ENCODE measurements around the gene RTCA. TPM values are rescaled to one million over a fixed set of nuclear protein-coding genes. Genes with fewer than 3 reads are reported as not detected.

The RTCA gene
- total and polyA plus RNA-seq, 7 experiments from 2014 or later: 16.4 to 47.7 (median 35.2) TPM

- no peak overlapping the region for H3K4me3 Mint-ChIP-seq
- Histone ChIP-seq H3K9me3 (ENCODE audit: control insufficient read depth in 2 of 3, low read length in 3 of 3) (no peaks in the 10 kb centered on the region), H3K27ac (ENCODE audit: low read depth, low read length) (no peak overlapping the region), H3K27me3 (ENCODE audit: control insufficient read depth in 2 of 2, insufficient read depth in 2 of 2, low read length in 2 of 2) (no peaks in the 10 kb centered on the region), H3K4me1 (ENCODE audit: control insufficient read depth in 2 of 2, insufficient read depth in 2 of 2, low read length in 2 of 2) (no peaks in the 10 kb centered on the region), H3K36me3 (ENCODE audit: control insufficient read depth in 2 of 3, insufficient read depth in 3 of 3, low read length in 3 of 3) (peaks cover 22 to 64% (median 23%) of the 10 kb centered on the region in 3 experiments), H3K4me3 (ENCODE audit: low read length) (no peak overlapping the region)
- ATAC-seq (no peak), DNase-seq (no peak)
- peak overlapping the region in 7 of 9 donors; percentile 1 to 49 (median 12) for H3K27ac Mint-ChIP-seq
- ChIA-PET POLR2A (no interaction called here), CTCF (no interaction called here)
- H3K36me3 Mint-ChIP-seq: peaks cover 13 to 59% (median 34%) of the 10 kb centered on the region in 5 donors
- intact Hi-C loops (cut with micrococcal nuclease): loop anchor here (2.0 to 5.0 kb wide), 2 partner anchors 71 to 587 kb away; no protein-coding TSS in a partner anchor
- peaks cover 9 to 35% (median 29%) of the 10 kb centered on the region in 7 donors for H3K4me1 Mint-ChIP-seq
- no peaks in the 10 kb centered on the region for H3K27me3 Mint-ChIP-seq
- H3K9me3 Mint-ChIP-seq: no peaks in the 10 kb centered on the region
These were observed 14.1 kb downstream of the RTCA start for GRCh38 chr1:100279954-100280682.

- intact Hi-C loops (cut with micrococcal nuclease): no loop called here
- peaks cover 4 to 41% (median 25%) of the 10 kb centered on the region in 5 donors for H3K36me3 Mint-ChIP-seq
- CTCF ChIA-PET: no interaction called here
These were observed 18.6 kb downstream of the RTCA start for GRCh38 chr1:100284591-100284990.

GRCh38 chr1:100287162-100287561, 21.1 kb downstream of the RTCA start:
- no peaks in the 10 kb centered on the region for H3K27me3 ChIP-seq (ENCODE audit: control insufficient read depth in 2 of 2, insufficient read depth in 2 of 2, low read length in 2 of 2)
- peaks cover 0 to 4% (median 2%) of the 10 kb centered on the region in 7 donors for H3K4me1 Mint-ChIP-seq
- intact Hi-C loops (cut with micrococcal nuclease): no loop called here
- no peaks in the 10 kb centered on the region for H3K9me3 Mint-ChIP-seq
- H3K4me3 Mint-ChIP-seq: no peak overlapping the region
- POLR2A ChIA-PET: interaction anchor here (0.7 to 1.0 kb wide), 2 partner anchors 109 to 203 kb away, joined by 3 to 5 read pairs; no protein-coding TSS in a partner anchor
- no peaks in the 10 kb centered on the region for H3K27me3 Mint-ChIP-seq
- no peaks in the 10 kb centered on the region for H3K4me1 ChIP-seq (ENCODE audit: control insufficient read depth in 2 of 2, insufficient read depth in 2 of 2, low read length in 2 of 2)
- peaks cover 0 to 34% (median 20%) of the 10 kb centered on the region in 5 donors for H3K36me3 Mint-ChIP-seq
- CTCF ChIA-PET: interaction anchor here (0.6 kb wide), 1 partner anchor 29 kb away, joined by 6 read pairs; no protein-coding TSS in a partner anchor
- ATAC-seq: no peak
- DNase-seq: no peak
- no peaks in the 10 kb centered on the region for H3K9me3 ChIP-seq (ENCODE audit: control insufficient read depth in 2 of 3, low read length in 3 of 3)
- H3K36me3 ChIP-seq (ENCODE audit: control insufficient read depth in 2 of 3, insufficient read depth in 3 of 3, low read length in 3 of 3): peaks cover 5 to 64% (median 12%) of the 10 kb centered on the region in 3 experiments
- no peak overlapping the region for H3K4me3 ChIP-seq (ENCODE audit: low read length)
- peak overlapping the region in 1 of 9 donors; percentile 51 for H3K27ac Mint-ChIP-seq
- H3K27ac ChIP-seq (ENCODE audit: low read depth, low read length): no peak overlapping the region

More at GRCh38 chr1:100284591-100284990, 18.6 kb downstream of the RTCA start:
- POLR2A ChIA-PET: interaction anchor here (1.6 kb wide), 1 partner anchor 14 kb away, joined by 3 read pairs; no protein-coding TSS in a partner anchor
- peaks cover 4 to 18% (median 9%) of the 10 kb centered on the region in 7 donors for H3K4me1 Mint-ChIP-seq
- DNase-seq (no peak), ATAC-seq (no peak)
- H3K4me3 Mint-ChIP-seq: no peak overlapping the region
- Histone ChIP-seq H3K4me3 (ENCODE audit: low read length) (no peak overlapping the region), H3K36me3 (ENCODE audit: control insufficient read depth in 2 of 3, insufficient read depth in 3 of 3, low read length in 3 of 3) (peaks cover 9 to 65% (median 17%) of the 10 kb centered on the region in 3 experiments), H3K9me3 (ENCODE audit: control insufficient read depth in 2 of 3, low read length in 3 of 3) (no peaks in the 10 kb centered on the region), H3K27ac (ENCODE audit: low read depth, low read length) (no peak overlapping the region), H3K4me1 (ENCODE audit: control insufficient read depth in 2 of 2, insufficient read depth in 2 of 2, low read length in 2 of 2) (no peaks in the 10 kb centered on the region), H3K27me3 (ENCODE audit: control insufficient read depth in 2 of 2, insufficient read depth in 2 of 2, low read length in 2 of 2) (no peaks in the 10 kb centered on the region)
- H3K27me3 Mint-ChIP-seq: no peaks in the 10 kb centered on the region
- no peaks in the 10 kb centered on the region for H3K9me3 Mint-ChIP-seq
- peak overlapping the region in 3 of 9 donors; percentile 22 to 55 (median 23) for H3K27ac Mint-ChIP-seq

GRCh38 chr1:100290291-100290690, 24.3 kb downstream of the RTCA start:
- peaks cover 0 to 35% (median 23%) of the 10 kb centered on the region in 5 donors for H3K36me3 Mint-ChIP-seq

GRCh38 chr1:100292711-100293110, 26.7 kb downstream of the RTCA start:
- Mint-ChIP-seq H3K4me1 (peaks cover 0 to 3% (median 0%) of the 10 kb centered on the region in 7 donors), H3K27ac (peak overlapping the region in 3 of 9 donors; percentile 29 to 38 (median 34)), H3K27me3 (no peaks in the 10 kb centered on the region), H3K36me3 (peaks cover 4 to 27% (median 13%) of the 10 kb centered on the region in 5 donors), H3K9me3 (peaks cover 0 to 4% (median 0%) of the 10 kb centered on the region in 11 donors), H3K4me3 (no peak overlapping the region)
- ChIA-PET POLR2A (interaction anchor here (0.6 kb wide), 1 partner anchor 147 kb away, joined by 4 read pairs; no protein-coding TSS in a partner anchor), CTCF (no interaction called here)
- DNase-seq: no peak
- Histone ChIP-seq H3K36me3 (ENCODE audit: control insufficient read depth in 2 of 3, insufficient read depth in 3 of 3, low read length in 3 of 3) (peaks cover 0 to 35% (median 0%) of the 10 kb centered on the region in 3 experiments), H3K27me3 (ENCODE audit: control insufficient read depth in 2 of 2, insufficient read depth in 2 of 2, low read length in 2 of 2) (no peaks in the 10 kb centered on the region), H3K4me1 (ENCODE audit: control insufficient read depth in 2 of 2, insufficient read depth in 2 of 2, low read length in 2 of 2) (no peaks in the 10 kb centered on the region), H3K9me3 (ENCODE audit: control insufficient read depth in 2 of 3, low read length in 3 of 3) (no peaks in the 10 kb centered on the region), H3K4me3 (ENCODE audit: low read length) (no peak overlapping the region), H3K27ac (ENCODE audit: low read depth, low read length) (no peak overlapping the region)
- intact Hi-C loops (cut with micrococcal nuclease): no loop called here
- ATAC-seq: no peak

More at GRCh38 chr1:100290291-100290690, 24.3 kb downstream of the RTCA start:
- peaks cover 5 to 54% (median 7%) of the 10 kb centered on the region in 3 experiments for H3K36me3 ChIP-seq (ENCODE audit: control insufficient read depth in 2 of 3, insufficient read depth in 3 of 3, low read length in 3 of 3)
- H3K4me3 ChIP-seq (ENCODE audit: low read length): no peak overlapping the region
- Mint-ChIP-seq H3K4me3 (no peak overlapping the region), H3K4me1 (peaks cover 0 to 5% (median 3%) of the 10 kb centered on the region in 7 donors), H3K9me3 (no peaks in the 10 kb centered on the region), H3K27ac (peak overlapping the region in 2 of 9 donors; percentile 16 to 57), H3K27me3 (no peaks in the 10 kb centered on the region)
- no peaks in the 10 kb centered on the region for H3K9me3 ChIP-seq (ENCODE audit: control insufficient read depth in 2 of 3, low read length in 3 of 3)
- intact Hi-C loops (cut with micrococcal nuclease): loop anchor here in 1 of 2 donors (1.0 kb wide), 1 partner anchor 169 kb away; no protein-coding TSS in a partner anchor
- H3K27me3 ChIP-seq (ENCODE audit: control insufficient read depth in 2 of 2, insufficient read depth in 2 of 2, low read length in 2 of 2): no peaks in the 10 kb centered on the region
- ChIA-PET CTCF (interaction anchor here (1.0 to 1.4 kb wide), 4 partner anchors 17 to 579 kb away, joined by 3 to 10 read pairs (median 4); partner anchors contain the start of gene CDC14A), POLR2A (no interaction called here)
- DNase-seq (no peak), ATAC-seq (no peak)
- H3K27ac ChIP-seq (ENCODE audit: low read depth, low read length): no peak overlapping the region
- no peaks in the 10 kb centered on the region for H3K4me1 ChIP-seq (ENCODE audit: control insufficient read depth in 2 of 2, insufficient read depth in 2 of 2, low read length in 2 of 2)

- H3K9me3 ChIP-seq (ENCODE audit: control insufficient read depth in 2 of 3, low read length in 3 of 3): no peaks in the 10 kb centered on the region
- no peak overlapping the region for H3K27ac ChIP-seq (ENCODE audit: low read depth, low read length)
- H3K9me3 Mint-ChIP-seq: peaks cover 0 to 4% (median 0%) of the 10 kb centered on the region in 11 donors
- H3K4me1 ChIP-seq (ENCODE audit: control insufficient read depth in 2 of 2, insufficient read depth in 2 of 2, low read length in 2 of 2): peaks cover 0 to 5% of the 10 kb centered on the region in 2 donors
- no peak for ATAC-seq
- H3K4me3 Mint-ChIP-seq: no peak overlapping the region
- DNase-seq: no peak
- H3K36me3 ChIP-seq (ENCODE audit: control insufficient read depth in 2 of 3, insufficient read depth in 3 of 3, low read length in 3 of 3): peaks cover 0 to 13% (median 0%) of the 10 kb centered on the region in 3 experiments
- H3K27me3 Mint-ChIP-seq: no peaks in the 10 kb centered on the region
- peaks cover 4 to 25% (median 13%) of the 10 kb centered on the region in 5 donors for H3K36me3 Mint-ChIP-seq
- H3K27ac Mint-ChIP-seq: no peak overlapping the region
- no peak overlapping the region for H3K4me3 ChIP-seq (ENCODE audit: low read length)
- ChIA-PET POLR2A (interaction anchor here (0.6 kb wide), 1 partner anchor 30 kb away, joined by 3 read pairs; the partner anchor contains the start of gene RTCA), CTCF (interaction anchor here (1.4 kb wide), 1 partner anchor 163 kb away, joined by 4 read pairs; no protein-coding TSS in a partner anchor)
- intact Hi-C loops (cut with micrococcal nuclease): loop anchor here in 1 of 2 donors (5.0 kb wide), 1 partner anchor 56 kb away; the partner anchor contains the start of gene CDC14A
- H3K4me1 Mint-ChIP-seq: peaks cover 0 to 4% (median 0%) of the 10 kb centered on the region in 7 donors
- no peaks in the 10 kb centered on the region for H3K27me3 ChIP-seq (ENCODE audit: control insufficient read depth in 2 of 2, insufficient read depth in 2 of 2, low read length in 2 of 2)
These were observed 30.1 kb downstream of the RTCA start for GRCh38 chr1:100296140-100296539.
